GM04503 (cell line): Measurements from ENCODE around the gene COL12A1.
A peak's percentile ranks its signal among the peaks of the same experiment; 100 is the strongest.

Source experiments
- DNase-seq: peaks from one replicate; pipeline ENCODE4 v3.0.0-alpha.2; 2012; ENCODE audit warnings: low read depth

Gene COL12A1

GRCh38 chr6:75101896-75102295, 104.0 kb downstream of the COL12A1 start:
- DNase-seq, result peak; percentile 73

DNA sequence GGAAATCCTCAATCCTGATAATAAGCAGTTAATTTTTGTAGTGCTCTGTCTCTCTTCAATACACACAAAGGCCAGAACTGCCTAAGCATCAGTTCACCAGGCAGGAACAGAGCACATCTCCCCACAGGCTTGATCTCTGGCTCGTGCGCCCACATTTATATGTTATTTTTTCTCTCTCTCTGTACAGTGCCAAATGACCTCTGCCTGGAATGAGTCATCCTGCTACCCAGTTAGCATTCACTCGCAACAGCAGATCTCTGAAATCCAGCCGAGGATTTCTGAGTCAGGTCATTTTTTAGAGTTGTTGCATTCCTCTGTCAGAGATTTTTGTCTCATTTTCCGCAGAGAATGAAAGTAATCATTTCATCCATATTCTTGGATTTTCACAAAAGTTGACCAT, 107.1 kb downstream of the COL12A1 start:
- DNase-seq, result peak; percentile 87

- DNase-seq, result no peak
Observed at GRCh38 chr6:75096966-75097365, 108.9 kb downstream of the COL12A1 start.

DNA sequence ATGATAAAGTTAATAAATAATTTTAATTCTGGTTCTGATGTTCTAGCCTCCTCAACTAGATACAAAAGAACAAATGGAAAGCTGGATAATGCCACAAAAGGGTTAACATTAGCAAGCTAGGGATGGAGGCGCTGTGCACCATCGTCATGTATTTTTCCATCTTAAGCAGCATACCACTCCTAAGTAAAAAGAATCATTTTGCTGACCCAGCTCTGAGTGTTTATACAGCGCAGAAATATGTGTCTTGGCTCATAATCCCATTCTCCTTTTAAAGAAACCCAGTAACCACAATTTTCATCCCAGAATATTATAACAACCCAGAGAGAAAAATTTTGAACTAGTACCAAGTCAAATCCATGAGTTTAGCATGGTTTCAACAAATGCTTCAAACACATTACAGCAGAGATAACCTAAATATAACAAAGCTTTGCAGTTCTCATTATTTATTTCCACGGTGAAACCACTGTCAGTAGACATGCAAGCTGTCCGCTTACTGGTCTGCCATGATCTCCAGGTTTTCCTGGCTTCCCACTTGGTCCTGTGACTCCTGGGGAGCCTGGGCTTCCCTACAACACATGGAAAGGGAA, 111.1 kb downstream of the COL12A1 start:
- peak; percentile 53 for DNase-seq

DNA sequence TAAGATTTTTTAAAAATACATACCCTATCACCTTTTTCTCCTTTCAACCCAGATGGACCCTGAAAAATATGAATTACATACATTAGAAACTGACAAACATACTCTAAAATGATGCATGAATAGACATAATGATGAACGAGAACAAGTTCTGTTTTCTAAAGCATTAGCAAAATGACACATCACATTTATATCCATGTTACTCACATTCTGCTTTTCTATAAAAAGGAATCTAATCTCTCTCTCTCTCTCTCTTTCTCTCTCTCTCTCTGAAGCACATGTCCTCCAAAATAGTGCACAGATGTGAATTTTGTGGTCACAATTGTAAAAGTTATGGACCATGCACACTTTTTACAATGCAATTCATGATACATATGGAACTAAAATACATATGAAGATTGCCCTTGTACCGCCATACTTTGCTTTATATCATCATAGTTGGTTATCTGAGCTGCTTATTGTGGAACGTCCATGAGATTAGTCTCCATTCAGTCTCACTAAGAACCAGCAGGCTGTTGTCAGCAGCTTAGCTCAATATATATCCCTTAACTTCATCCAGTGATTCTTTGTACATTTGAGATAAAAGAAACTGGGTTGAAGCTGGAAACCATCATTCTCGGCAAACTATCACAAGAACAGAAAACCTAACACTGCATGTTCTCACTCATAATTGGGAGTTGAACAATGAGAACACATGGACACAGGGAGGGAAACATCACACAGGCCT, 114.2 kb downstream of the COL12A1 start:
- DNase-seq, result no peak

- DNase-seq, result no peak
Observed at GRCh38 chr6:75090576-75090975, 115.3 kb downstream of the COL12A1 start.

DNA sequence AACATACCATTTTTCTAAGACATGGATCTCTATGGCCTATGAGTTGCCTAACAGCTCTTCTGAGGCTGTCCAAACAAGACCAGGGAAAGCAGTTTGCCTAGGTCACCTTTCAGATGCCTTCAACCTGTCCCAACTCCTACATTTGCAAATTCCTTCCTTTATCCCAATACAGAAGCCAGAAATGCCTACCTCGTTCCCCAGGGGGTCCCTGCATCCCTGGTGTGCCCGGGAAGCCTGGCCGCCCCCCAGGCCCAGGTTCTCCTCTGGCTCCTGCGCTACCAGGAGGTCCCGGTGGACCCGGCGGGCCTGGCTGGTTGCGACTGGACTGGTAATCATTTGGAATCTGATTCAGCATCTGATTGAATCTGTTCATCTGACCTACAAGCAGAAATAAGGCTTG, 115.9 kb downstream of the COL12A1 start:
- DNase-seq, result no peak

DNA sequence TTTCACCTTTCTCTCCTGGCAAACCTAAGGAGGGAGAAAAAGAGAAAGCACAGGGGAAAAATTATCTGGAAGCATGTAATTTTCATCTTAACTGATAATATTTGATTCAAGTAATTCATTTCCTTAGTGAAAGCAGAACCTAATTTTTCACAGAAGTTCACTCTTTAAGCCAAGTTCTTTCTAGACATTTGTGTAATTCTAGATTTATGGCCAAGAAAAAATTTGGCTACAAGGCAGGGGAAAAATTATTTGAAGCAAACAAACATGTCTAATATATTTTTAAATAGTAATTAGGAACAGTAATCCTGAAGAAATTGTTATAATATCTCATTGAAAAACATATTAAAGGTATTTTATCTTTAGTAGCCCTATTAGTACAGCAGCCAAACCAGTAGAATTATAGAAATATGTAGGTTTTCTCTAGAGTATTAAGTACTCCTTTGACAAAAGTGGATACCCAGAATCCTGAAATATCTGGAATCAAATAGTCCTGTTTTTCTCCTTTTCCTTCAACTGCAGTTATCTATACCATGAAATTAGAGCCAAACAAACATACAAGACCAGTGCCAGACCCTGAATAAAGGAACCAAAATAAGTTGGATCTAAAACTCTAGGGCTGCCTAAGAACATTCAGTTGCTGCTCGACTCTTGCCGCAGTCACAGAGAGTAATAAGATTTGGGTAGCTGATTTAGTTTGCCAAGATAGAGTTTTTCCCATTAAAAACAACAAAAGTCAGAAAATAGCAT, 116.5 kb downstream of the COL12A1 start:
- no peak for DNase-seq

- DNase-seq, result no peak
Observed at GRCh38 chr6:75085931-75086635, 119.8 kb downstream of the COL12A1 start.

DNA sequence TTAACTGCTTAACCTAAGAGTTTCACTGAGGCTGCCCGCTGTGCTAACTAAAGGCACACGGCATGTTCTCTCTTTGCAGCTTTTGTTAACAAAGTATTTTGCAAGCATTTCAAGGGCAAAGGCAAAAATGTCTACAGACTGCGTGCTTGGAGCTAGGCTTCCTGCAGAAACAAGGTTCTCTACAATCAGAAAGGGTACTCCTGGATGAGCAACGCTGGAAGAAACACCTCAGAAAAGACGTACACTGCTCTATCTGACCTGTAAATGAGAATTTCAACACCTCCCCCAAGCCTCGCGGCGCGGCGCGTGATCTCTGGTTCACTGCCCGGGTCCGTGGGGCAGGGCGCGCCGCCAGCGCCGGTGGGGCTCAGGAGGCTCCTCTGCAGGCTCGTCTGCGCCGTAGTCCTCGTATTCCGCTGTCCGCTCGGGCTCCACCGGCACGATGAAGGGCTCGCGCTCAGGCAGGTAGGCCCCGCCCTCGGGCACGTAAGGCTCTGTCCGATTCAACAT, 120.9 kb downstream of the COL12A1 start:
- no peak for DNase-seq

GRCh38 chr6:75084018-75084417, 121.8 kb downstream of the COL12A1 start:
- no peak for DNase-seq

- DNase-seq, result no peak
Observed at GRCh38 chr6:75081921-75082320, 123.9 kb downstream of the COL12A1 start.

DNA sequence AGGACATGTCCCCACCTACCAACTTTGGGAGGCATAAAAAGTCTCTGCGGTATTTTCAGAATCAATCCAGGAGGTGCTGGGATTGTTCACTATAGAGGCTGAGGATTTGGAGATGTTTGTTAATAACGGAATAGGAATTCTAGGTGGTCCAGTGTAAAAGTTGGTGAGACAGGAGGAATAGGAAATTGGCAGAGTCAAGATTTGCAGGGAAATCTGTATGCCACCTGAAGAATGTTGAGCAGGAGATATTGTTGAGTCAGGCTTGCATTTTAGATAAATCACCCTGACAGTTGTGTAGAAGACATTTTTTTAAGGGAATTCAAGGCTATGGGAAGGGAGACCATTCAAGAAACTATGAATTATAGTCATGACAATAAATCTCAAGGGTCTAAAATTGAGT, 124.8 kb downstream of the COL12A1 start:
- no peak for DNase-seq

- no peak for DNase-seq
Observed at GRCh38 chr6:75079589-75079988, 126.3 kb downstream of the COL12A1 start.

DNA sequence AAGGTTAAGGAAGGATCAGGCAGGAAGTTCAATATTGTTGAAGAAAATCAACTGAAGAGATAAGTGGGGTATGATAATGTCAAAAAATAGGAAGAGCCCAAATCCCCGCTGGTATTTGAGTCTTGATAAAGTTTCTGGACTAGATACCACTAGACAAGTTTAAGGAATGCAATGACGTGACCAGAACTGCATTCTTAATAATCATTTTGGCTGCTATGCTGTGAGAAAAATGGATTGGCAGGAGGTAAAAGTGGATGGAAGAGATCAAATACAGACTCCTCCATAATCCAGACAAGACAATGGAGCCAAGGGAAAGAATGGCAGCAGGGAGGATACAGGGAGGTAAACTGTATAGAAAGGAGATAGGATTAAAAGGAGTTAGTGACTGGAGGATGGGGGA, 128.2 kb downstream of the COL12A1 start:
- DNase-seq, result no peak

DNA sequence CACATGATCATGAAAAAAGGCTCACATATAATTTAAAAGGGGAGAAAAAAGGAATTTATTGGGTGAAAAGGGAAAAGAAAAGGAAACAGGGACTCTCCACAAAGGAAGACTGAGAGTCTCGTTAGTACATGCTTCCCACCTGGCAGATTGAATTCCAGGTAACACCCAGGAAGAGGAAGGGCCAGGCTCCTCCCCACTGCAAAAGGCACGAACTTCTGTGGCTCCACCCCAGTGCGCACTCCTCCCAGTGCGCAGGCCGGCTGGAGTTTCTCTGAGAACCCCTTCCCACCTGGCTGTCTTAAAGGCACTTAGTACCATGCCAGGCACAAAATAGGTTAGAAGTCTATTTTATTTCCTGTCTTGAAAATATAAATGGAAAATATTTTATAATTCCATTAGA, 129.8 kb downstream of the COL12A1 start:
- no peak for DNase-seq

DNA sequence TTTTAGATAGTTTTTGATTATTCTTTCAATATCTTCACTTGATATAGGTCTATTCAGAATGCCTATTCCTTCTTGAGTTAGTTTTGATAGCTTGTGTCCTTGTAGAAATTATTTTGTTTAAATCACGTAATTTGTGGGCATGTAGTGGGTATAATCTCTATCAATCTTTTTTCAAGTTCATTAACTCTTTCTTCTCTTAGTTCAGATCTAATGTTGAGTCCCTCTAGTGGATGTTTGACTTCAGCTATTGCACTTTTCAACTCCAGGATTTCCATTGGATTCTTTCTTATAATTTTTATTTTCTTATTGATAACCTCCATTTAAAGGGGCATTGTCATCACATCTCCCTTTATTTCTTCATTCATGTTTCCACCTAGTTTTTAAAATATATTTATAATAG, 135.6 kb downstream of the COL12A1 start:
- no peak for DNase-seq

DNA sequence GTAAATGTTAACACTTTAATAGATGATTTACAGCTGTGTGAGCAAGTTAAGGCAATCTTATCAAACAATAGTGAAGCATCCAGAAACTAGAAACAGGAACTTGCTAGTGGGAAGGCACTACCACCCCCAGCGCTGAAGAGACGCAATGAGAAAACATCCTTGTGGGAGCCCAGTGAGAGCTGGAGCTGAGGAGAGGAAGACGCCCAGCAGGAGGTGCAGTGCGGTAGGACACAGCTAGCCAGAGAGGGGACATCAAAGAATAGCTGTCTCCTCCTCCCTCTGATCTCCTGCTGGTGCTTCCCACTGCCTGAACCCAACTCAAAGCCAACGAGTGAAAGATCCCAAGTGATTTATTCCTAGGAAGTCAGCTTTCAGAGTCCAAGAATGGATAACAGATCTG, 140.3 kb downstream of the COL12A1 start:
- DNase-seq, result no peak

GRCh38 chr6:75052491-75052890, 153.4 kb downstream of the COL12A1 start:
- DNase-seq, result no peak

DNA sequence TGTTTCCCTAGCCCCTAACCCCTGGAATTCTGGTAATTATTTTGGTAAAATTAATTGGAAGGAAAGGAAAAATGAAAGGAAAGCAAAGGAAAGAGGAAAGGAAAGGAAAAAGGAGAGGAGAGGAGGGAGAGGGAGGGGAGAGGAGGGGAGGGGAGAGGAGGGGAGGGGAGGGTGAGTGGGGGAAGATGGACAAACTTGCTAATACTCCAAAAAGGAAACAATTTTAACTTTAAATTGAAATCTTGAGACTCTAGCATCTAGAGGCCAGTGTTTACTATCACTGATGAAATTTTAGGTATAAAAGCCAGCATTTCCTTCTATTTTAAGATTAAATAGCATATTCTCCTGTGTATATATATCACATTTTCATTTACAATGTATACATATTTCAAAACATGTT, 156.5 kb downstream of the COL12A1 start:
- no peak for DNase-seq

- DNase-seq, result no peak
Observed at GRCh38 chr6:75044846-75045245, 161.0 kb downstream of the COL12A1 start.

DNA sequence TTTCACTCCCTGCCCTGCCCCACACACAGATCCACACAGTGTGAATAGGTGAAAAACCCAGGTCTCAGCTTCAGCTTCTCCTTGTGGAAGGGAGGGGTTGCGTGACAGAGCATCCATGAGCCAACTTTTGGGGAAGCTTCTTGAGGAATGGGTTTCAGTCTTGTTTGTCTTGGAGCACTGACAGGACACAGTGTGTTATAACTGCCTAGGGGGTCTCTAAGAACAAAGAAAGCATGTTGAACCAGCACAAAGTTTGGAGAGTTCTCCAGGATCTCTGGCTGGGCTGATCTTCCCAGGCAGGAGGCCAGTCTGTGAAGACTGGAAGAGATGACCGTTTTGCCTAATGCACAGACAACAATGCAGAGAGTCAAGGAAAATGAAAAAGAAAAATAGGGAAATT, 164.5 kb downstream of the COL12A1 start:
- DNase-seq, result no peak
